ENCODE results near the gene NFIX. TPM values are rescaled to one million over a fixed set of nuclear protein-coding genes. Genes with fewer than 3 reads are reported as not detected.

The NFIX gene
- total and polyA plus RNA-seq, 2 experiments from 2014 or later, result 0.06 to 0.14 TPM

GRCh38 chr19:13027557-13027956, 32.3 kb downstream of the NFIX start (continued):
- no peak for TF ChIP-seq ZNF462 (CRISPR knock-in tag; IDR thresholded peaks at IDR 0.05)
- no peak for TF ChIP-seq EZH2 (IDR thresholded peaks at IDR 0.05; ENCODE audit: low read depth, unreplicated experiment)
- no peak for TF ChIP-seq CTCF (conservative IDR thresholded peaks at IDR 0.05; ENCODE audit: low read depth in 2 of 2)
- TF ChIP-seq ETS1 (IDR thresholded peaks at IDR 0.05), result no peak
- TF ChIP-seq ZNF331 (CRISPR knock-in tag; IDR thresholded peaks at IDR 0.05; ENCODE audit: low read depth), result no peak

- H4K20me1 ChIP-seq (replicated peaks; ENCODE audit: insufficient read depth), result peaks cover 17% of the 10 kb centered on the region; the same call in 1 of the 2 replicates
- no peaks in the 10 kb centered on the region for H3K36me3 ChIP-seq (ENCODE audit: insufficient read depth)
- peaks cover 92% of the 10 kb centered on the region for H3K27me3 ChIP-seq (ENCODE audit: insufficient read depth)
- H3K27ac Mint-ChIP-seq, result no peak overlapping the region
- no peak for ATAC-seq
- peaks cover 36% of the 10 kb centered on the region for H3K4me1 ChIP-seq (ENCODE audit: insufficient read depth)
- H3K4me3 ChIP-seq, result no peak overlapping the region
- no peaks in the 10 kb centered on the region for H3K79me2 ChIP-seq (replicated peaks; ENCODE audit: insufficient read depth)
- H3K9me2 ChIP-seq (ENCODE audit: insufficient read depth), result no peaks in the 10 kb centered on the region
- H3K9me3 Mint-ChIP-seq, result peaks cover 8% of the 10 kb centered on the region; the same call in 1 of the 3 replicates
- H3K36me3 Mint-ChIP-seq (ENCODE audit: low read depth), result no peaks in the 10 kb centered on the region; the same call in 2 of the 3 replicates
- no peak for DNase-seq (ENCODE audit: low spot score)
- H3K27me3 Mint-ChIP-seq (ENCODE audit: insufficient read depth, low read depth, poor library complexity), result peaks cover 80% of the 10 kb centered on the region
- H3F3A ChIP-seq (replicated peaks; ENCODE audit: low read depth), result peaks cover 26% of the 10 kb centered on the region
- no peak overlapping the region for H3K27ac ChIP-seq (ENCODE audit: low read depth)
- H3K4me3 Mint-ChIP-seq, result no peak overlapping the region
- no peak overlapping the region for H2AFZ ChIP-seq
- peaks cover 34% of the 10 kb centered on the region for H3K4me1 Mint-ChIP-seq
- no peak overlapping the region for H3K4me2 ChIP-seq
- TF ChIP-seq ZNF114 (CRISPR knock-in tag; IDR thresholded peaks at IDR 0.05) (no peak), EZH2phosphoT487 (IDR thresholded peaks at IDR 0.05; ENCODE audit: unreplicated experiment) (no peak), NANOG (IDR thresholded peaks at IDR 0.05; ENCODE audit: borderline replicate concordance) (no peak), STAT1 (IDR thresholded peaks at IDR 0.05; ENCODE audit: unreplicated experiment) (no peak), REST (IDR thresholded peaks at IDR 0.05; ENCODE audit: unreplicated experiment) (no peak), ZNF331 (CRISPR knock-in tag; IDR thresholded peaks at IDR 0.05; ENCODE audit: low read depth) (no peak), CREB1 (CRISPR knock-in tag; IDR thresholded peaks at IDR 0.05; ENCODE audit: low read depth) (no peak), JUNB (IDR thresholded peaks at IDR 0.05; ENCODE audit: unreplicated experiment) (no peak)
These were observed 32.8 kb downstream of the NFIX start for GRCh38 chr19:13028027-13028426.

Data from GM23338 (cell line).